ENCODE data around the gene WNT4. TPM values are rescaled to one million over a fixed set of nuclear protein-coding genes. Genes with fewer than 3 reads are reported as not detected.

WNT4 gene
- total RNA-seq, 1 experiment from 2014 or later, result 1.5 TPM

- TF ChIP-seq TCF7L2 (IDR thresholded peaks at IDR 0.05; ENCODE audit: borderline replicate concordance, extremely low read depth, insufficient read depth, insufficient read length), result no peak
- TF ChIP-seq YY1 (IDR thresholded peaks at IDR 0.05; ENCODE audit: extremely low read depth, insufficient replicate concordance, low read depth, low read length), result no peak
- no peak for TF ChIP-seq CEBPB (IDR thresholded peaks at IDR 0.05; ENCODE audit: low read depth)
- no peak for TF ChIP-seq SRF (IDR thresholded peaks at IDR 0.05; ENCODE audit: low read depth)
- TF ChIP-seq ATF3 (IDR thresholded peaks at IDR 0.05), result no peak
- no peak for TF ChIP-seq JUND (IDR thresholded peaks at IDR 0.05)
- TF ChIP-seq EZH2 (IDR thresholded peaks at IDR 0.05), result no peak
- TF ChIP-seq CBX3 (IDR thresholded peaks at IDR 0.05; ENCODE audit: low read depth), result no peak
- no peak for TF ChIP-seq MAX (IDR thresholded peaks at IDR 0.05)
- no peak for TF ChIP-seq SIN3A (IDR thresholded peaks at IDR 0.05; ENCODE audit: low read depth)
- TF ChIP-seq EGR1 (IDR thresholded peaks at IDR 0.05; ENCODE audit: low read depth), result no peak
- no peak for TF ChIP-seq POLR2AphosphoS5 (IDR thresholded peaks at IDR 0.05; ENCODE audit: low read depth, low read length)
- TF ChIP-seq RAD21 (IDR thresholded peaks at IDR 0.05; ENCODE audit: low read depth), result no peak
- TF ChIP-seq ELF1 (IDR thresholded peaks at IDR 0.05; ENCODE audit: borderline replicate concordance, low read depth), result no peak
- TF ChIP-seq ZFX (IDR thresholded peaks at IDR 0.05), result no peak
- TF ChIP-seq ZBTB33 (IDR thresholded peaks at IDR 0.05; ENCODE audit: extremely low read depth, insufficient replicate concordance, low read length), result no peak
- Histone ChIP-seq H3K4me2 (ENCODE audit: low read length) (no peak overlapping the region), H3K9ac (ENCODE audit: low read length) (no peak overlapping the region), H3K9me3 (ENCODE audit: control insufficient read depth in 1 of 2, insufficient read depth in 1 of 2, low read depth in 1 of 2, low read length in 2 of 2) (no peaks in the 10 kb centered on the region), H3K36me3 (ENCODE audit: control insufficient read depth in 1 of 2, insufficient read depth in 2 of 2, low read length in 2 of 2) (no peaks in the 10 kb centered on the region), H4K20me1 (ENCODE audit: insufficient read depth) (no peaks in the 10 kb centered on the region), H3K4me1 (ENCODE audit: control insufficient read depth in 1 of 2, insufficient read depth in 2 of 2, low read length in 2 of 2) (no peaks in the 10 kb centered on the region), H3K27ac (ENCODE audit: low read depth, low read length) (no peak overlapping the region), H2AFZ (ENCODE audit: low read depth, low read length, poor library complexity, severe bottlenecking) (no peak overlapping the region), H3K9me2 (ENCODE audit: insufficient read depth) (no peaks in the 10 kb centered on the region), H3K79me2 (ENCODE audit: insufficient read depth, low read length) (no peaks in the 10 kb centered on the region), H3K4me3 (replicated peaks in 1 of 2; ENCODE audit: low read depth in 1 of 2, low read length in 2 of 2) (no peak overlapping the region), H3K27me3 (ENCODE audit: insufficient read depth, low read length) (no peaks in the 10 kb centered on the region)
- RAD21 ChIA-PET (ENCODE audit: low non-redundant PET in 1 of 2, low total read pairs in 2 of 2, uncharacterized antibody in 2 of 2, unreplicated experiment in 2 of 2), result no interaction called here
- CTCF ChIA-PET, result no interaction called here
- DNase-seq (ENCODE audit: low read depth, low spot score), result no peak
- POLR2A ChIA-PET, result no interaction called here
- intact Hi-C loops (cut with micrococcal nuclease), result no loop called here
- no peak for ATAC-seq
- BruUV-seq (replicated peaks), result no TSS peak
These were observed 47.8 kb upstream of the WNT4 start for GRCh38 chr1:22190731-22191130.

Data from HCT116 (cell line).